PC-9 (cell line): ENCODE data around the gene SSTR3.

Experiments
- EZH2 ChIP-seq: fragments of 200-600 bp; sonication (generic); IDR thresholded peaks from 2 replicates; pipeline ENCODE4 v1.8.0; 2017; ENCODE audit warnings: antibody characterized with exemption, low read depth
- TF ChIP-seq, protein P1 (sequence below): fragments of 200-600 bp; sonication (generic); conservative IDR thresholded peaks from 2 replicates; pipeline ENCODE4 v1.6.1; 2017; ENCODE audit warnings: mixed run types, antibody characterized with exemption, mild to moderate bottlenecking, moderate library complexity

DNA sequence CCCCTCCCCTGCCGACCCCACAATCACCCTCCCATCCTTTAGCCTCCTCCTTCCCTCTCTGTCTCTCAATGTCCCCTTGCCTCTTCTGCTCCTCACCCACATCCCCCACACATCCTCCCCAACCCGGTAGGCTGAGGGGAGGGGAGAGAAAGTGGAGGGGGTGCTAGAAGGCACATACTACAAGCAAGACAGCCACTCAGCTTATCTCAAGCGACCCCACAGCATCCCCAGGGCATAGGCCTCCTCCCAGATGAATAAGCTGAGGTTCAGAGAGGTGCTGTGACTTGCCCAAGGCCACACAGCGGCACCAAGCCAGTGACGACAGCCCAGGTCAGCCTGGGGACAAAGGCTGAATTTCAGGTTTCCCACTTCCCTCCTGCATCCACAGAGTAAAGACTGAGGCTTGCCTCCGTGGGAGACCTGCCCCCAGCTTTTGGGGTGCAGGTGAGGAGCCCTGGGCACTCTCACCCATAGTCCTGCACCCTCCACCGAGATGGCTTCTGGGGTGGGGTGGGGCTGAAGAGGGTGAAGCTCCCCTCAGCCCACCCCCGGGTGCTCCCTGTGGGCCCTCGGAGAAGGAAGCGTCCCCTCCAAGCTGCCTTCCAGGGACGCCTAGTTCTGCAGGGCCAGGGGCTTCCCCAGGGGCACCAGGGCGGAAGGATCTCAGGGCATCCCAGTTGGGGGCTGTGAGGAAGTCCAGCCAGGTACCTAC is 31.3 kb upstream of the SSTR3 start:
- TF ChIP-seq, protein P1, sequence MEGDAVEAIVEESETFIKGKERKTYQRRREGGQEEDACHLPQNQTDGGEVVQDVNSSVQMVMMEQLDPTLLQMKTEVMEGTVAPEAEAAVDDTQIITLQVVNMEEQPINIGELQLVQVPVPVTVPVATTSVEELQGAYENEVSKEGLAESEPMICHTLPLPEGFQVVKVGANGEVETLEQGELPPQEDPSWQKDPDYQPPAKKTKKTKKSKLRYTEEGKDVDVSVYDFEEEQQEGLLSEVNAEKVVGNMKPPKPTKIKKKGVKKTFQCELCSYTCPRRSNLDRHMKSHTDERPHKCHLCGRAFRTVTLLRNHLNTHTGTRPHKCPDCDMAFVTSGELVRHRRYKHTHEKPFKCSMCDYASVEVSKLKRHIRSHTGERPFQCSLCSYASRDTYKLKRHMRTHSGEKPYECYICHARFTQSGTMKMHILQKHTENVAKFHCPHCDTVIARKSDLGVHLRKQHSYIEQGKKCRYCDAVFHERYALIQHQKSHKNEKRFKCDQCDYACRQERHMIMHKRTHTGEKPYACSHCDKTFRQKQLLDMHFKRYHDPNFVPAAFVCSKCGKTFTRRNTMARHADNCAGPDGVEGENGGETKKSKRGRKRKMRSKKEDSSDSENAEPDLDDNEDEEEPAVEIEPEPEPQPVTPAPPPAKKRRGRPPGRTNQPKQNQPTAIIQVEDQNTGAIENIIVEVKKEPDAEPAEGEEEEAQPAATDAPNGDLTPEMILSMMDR: no peak
- no peak for TF ChIP-seq EZH2
